ENCODE results near the gene AKAP13. TPM values are rescaled to one million over a fixed set of nuclear protein-coding genes. Genes with fewer than 3 reads are reported as not detected.
A peak's percentile ranks its signal among the peaks of the same experiment; 100 is the strongest.

AKAP13 gene
- total RNA-seq, 2 donors from 2014 or later = 87.3 to 106 TPM

DNA sequence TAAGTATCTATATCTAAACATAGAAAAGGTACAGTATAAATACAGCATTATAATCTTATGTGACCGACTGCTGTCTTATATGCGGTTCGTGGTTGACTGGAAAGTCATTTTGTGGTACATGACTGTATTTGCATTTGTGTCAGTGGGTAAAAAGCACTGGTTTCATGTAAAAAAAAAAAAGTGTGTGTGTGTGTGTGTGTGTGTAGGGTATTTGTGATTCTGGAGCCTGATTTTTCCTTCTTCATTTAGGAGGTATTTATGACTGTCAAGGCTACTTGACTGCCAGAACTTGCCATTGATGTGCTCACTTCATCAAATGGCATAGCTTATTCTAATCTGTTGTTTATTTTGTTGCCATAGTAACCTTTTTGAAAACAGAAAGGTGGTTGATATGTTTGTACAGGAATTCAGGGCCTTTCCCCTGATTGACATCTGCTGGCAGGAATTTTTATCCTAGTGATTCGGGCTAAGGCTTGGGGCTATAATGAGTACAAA is 63.2 kb downstream of the AKAP13 start:
- no peak for TF ChIP-seq CTCF (IDR thresholded peaks at IDR 0.05)
- DNase-seq = peak; percentile 31
- Histone ChIP-seq H3K27me3 (no peaks in the 10 kb centered on the region), H3K27ac (peak overlapping the region; percentile 4), H3K9me3 (no peaks in the 10 kb centered on the region), H3K4me1 (peaks cover 6% of the 10 kb centered on the region), H3K36me3 (no peaks in the 10 kb centered on the region), H3K4me3 (no peak overlapping the region), H3K9ac (ENCODE audit: low read depth in 2 of 2, low read length in 2 of 2) (no peak overlapping the region)
- intact Hi-C loops (cut with DNase I) = no loop called here

DNA sequence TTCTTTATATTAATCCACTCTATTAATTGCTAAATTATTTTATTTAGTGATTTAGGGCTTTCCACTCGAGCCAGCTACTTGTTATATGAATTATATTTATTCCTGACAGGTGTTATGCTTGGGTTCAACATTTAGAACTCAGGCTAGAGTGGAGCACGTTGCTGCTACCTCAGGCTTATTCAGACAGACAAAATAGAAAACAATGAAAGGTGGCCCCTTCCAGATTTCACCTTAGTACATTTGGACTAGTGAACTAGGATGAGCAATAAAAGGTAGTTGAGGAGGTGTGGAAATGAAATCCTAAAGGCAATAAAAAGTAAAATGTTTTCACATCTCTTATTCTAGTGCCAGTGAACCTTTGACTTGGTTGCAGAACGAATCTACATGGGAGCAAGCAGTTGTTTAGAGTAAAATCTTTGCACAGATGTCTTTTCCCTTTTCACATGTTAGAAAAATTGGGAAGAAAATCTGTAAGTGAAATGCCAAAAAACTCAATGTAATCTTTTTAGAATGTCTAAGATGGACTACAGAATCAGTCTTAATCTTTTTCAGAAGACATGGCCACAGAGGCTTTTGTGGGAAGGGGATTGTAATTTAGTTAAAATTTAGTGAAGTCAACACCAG is 63.8 kb downstream of the AKAP13 start:
- H3K27ac ChIP-seq = peak overlapping the region; percentile 4
- no peaks in the 10 kb centered on the region for H3K36me3 ChIP-seq
- peaks cover 6% of the 10 kb centered on the region for H3K4me1 ChIP-seq
- no peaks in the 10 kb centered on the region for H3K9me3 ChIP-seq
- H3K4me3 ChIP-seq = no peak overlapping the region
- intact Hi-C loops (cut with DNase I) = no loop called here
- no peak for DNase-seq
- H3K9ac ChIP-seq (ENCODE audit: low read depth in 2 of 2, low read length in 2 of 2) = peak overlapping the region in 1 of 2 donors; percentile 63
- no peak for TF ChIP-seq CTCF (IDR thresholded peaks at IDR 0.05)
- H3K27me3 ChIP-seq = no peaks in the 10 kb centered on the region

- intact Hi-C loops (cut with DNase I) = no loop called here
- H3K27ac ChIP-seq = no peak overlapping the region
- TF ChIP-seq CTCF (IDR thresholded peaks at IDR 0.05) = no peak
Measured at GRCh38 chr15:85445361-85445760, 65.0 kb downstream of the AKAP13 start.

DNA sequence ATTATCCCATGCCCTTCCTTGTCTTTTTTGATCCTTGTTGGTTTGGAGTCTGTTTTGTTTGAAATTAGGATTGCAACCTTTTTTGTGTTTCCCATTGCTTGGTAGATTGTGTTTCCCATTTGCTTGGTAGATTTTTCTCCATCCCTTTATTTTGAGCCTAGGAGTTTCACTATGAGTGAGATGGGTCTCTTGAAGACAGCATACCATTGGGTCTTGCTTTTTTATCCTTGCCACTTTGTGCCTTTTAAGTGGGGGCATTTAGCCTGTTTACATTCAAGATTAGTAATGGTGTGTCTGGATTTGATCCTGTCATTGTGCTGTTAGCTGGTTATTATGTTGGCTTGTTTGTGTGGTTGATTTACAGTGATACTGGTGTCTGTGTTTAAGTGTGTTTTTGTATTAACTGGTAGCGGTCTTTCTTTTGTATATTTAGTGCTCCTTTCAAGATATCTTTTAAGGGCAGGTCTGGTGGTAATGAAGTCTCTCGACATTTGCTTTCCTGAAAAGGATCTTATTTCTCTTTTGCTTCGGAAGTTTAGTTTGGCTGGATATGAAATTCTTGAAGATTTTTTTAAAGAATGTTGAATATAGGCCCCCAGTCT is 70.8 kb downstream of the AKAP13 start:
- Histone ChIP-seq H3K36me3 (no peaks in the 10 kb centered on the region), H3K4me1 (no peaks in the 10 kb centered on the region), H3K27me3 (no peaks in the 10 kb centered on the region), H3K4me3 (no peak overlapping the region), H3K9me3 (no peaks in the 10 kb centered on the region), H3K9ac (ENCODE audit: low read depth in 2 of 2, low read length in 2 of 2) (no peak overlapping the region), H3K27ac (no peak overlapping the region)
- DNase-seq = no peak
- no peak for TF ChIP-seq CTCF (IDR thresholded peaks at IDR 0.05)
- intact Hi-C loops (cut with DNase I) = no loop called here

More at GRCh38 chr15:85445361-85445760, 65.0 kb downstream of the AKAP13 start:
- H3K9ac ChIP-seq (ENCODE audit: low read depth in 2 of 2, low read length in 2 of 2) = peak overlapping the region in 1 of 2 donors; percentile 63
- no peak for DNase-seq
- no peaks in the 10 kb centered on the region for H3K9me3 ChIP-seq
- H3K4me3 ChIP-seq = no peak overlapping the region
- no peaks in the 10 kb centered on the region for H3K36me3 ChIP-seq
- peaks cover 6% of the 10 kb centered on the region for H3K4me1 ChIP-seq
- no peaks in the 10 kb centered on the region for H3K27me3 ChIP-seq

DNA sequence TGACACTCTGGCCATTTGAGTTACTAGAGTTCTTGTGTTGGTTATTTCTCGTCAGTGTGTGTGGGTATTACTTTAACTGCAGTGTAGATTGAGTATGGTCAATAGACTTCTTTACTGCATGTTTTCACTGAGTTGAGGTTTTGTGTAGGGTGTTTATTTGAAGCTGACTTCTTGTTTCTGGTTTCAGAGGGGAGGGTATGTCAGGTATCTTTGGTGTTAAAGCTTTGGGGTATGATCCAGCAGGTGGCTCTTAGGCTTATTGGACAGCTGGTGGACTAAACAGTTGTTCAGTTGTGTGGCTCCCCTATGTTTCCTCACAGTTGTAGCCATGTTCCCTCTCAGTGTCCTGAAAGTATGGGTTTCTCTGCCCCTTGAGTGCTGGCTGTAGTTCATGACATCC is 72.0 kb downstream of the AKAP13 start:
- no peaks in the 10 kb centered on the region for H3K9me3 ChIP-seq
- intact Hi-C loops (cut with DNase I) = no loop called here
- H3K27ac ChIP-seq = no peak overlapping the region
- no peaks in the 10 kb centered on the region for H3K36me3 ChIP-seq
- TF ChIP-seq CTCF (IDR thresholded peaks at IDR 0.05) = no peak
- H3K4me1 ChIP-seq = peaks cover 2% of the 10 kb centered on the region
- H3K27me3 ChIP-seq = no peaks in the 10 kb centered on the region
- no peak overlapping the region for H3K4me3 ChIP-seq
- H3K9ac ChIP-seq (ENCODE audit: low read depth in 2 of 2, low read length in 2 of 2) = no peak overlapping the region
- DNase-seq = no peak
